AG09319 (cell line): ENCODE results near the gene KLF3.
A peak's percentile ranks its signal among the peaks of the same experiment; 100 is the strongest.

ENCODE experiments used
- DNase-seq: peaks from one replicate; pipeline ENCODE4 v3.0.0-alpha.2; 2010; ENCODE audit warnings: low read depth; ENCODE audit errors: extremely low read depth
- TF ChIP-seq, protein P1 (sequence below): IDR thresholded peaks from 2 replicates; pipeline ENCODE4 v1.5.1; 2011; ENCODE audit warnings: low read depth, mild to moderate bottlenecking, inconsistent platforms, low read length, moderate library complexity

KLF3 gene

DNA sequence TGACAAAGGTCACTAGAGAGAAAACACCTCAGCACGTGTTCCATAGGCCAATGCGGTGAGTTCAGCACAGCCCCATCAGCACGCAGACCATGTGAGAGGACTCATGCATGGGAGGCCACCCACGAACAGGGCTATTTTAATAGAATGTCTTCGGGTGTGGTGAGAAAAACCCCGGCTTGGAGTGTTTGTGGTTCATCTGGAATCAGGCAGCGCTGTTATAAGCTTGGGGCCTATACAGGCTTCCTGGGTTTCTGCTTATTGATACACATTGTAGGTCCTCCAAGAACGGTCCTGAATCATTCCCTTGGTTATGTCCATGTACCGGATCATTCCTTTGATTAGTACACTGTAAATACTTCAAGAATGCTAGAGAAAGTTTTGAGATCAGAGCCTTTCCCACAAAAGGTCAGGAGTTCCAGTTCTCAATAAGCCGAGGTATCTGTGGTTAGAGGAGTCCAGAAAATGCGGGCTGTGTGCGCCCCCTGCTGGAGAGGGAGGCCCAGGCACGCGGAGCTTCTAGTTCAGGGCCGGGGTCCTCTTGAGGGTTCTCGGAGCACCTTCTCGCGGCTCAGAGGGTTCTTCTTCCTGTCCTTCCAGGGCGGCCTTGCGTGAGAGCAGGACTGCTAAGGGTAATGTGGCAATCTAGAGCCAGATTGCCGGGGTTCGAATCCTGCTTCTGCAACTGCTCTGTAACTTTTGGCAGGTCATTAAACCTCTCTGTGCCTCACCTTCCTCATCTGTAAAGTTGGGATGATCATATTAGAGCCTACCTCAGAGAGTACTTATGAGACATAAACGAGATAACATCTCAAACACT lies 67.0 kb downstream of the KLF3 start:
- peak; percentile 69 for DNase-seq
- TF ChIP-seq, protein P1, sequence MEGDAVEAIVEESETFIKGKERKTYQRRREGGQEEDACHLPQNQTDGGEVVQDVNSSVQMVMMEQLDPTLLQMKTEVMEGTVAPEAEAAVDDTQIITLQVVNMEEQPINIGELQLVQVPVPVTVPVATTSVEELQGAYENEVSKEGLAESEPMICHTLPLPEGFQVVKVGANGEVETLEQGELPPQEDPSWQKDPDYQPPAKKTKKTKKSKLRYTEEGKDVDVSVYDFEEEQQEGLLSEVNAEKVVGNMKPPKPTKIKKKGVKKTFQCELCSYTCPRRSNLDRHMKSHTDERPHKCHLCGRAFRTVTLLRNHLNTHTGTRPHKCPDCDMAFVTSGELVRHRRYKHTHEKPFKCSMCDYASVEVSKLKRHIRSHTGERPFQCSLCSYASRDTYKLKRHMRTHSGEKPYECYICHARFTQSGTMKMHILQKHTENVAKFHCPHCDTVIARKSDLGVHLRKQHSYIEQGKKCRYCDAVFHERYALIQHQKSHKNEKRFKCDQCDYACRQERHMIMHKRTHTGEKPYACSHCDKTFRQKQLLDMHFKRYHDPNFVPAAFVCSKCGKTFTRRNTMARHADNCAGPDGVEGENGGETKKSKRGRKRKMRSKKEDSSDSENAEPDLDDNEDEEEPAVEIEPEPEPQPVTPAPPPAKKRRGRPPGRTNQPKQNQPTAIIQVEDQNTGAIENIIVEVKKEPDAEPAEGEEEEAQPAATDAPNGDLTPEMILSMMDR, result peak; percentile 99

DNA sequence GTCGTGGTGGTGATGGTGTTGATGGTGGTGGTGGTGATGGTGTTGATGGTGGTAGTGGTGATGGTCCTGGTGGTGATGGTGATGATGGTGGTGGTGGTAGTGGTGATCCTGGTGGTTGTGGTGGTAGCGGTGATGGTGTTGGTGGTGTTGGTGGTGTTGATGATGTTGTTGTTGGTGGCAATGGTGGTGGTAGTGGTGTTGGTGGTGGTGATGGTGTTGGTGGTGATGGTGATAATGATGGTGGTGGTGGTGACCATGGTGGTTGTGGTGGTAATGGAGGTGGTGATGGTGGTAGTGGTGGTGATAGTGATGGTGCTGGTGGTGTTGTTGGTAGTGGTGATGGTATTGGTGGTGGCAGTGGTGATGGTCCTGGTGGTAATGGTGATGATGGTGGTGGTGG lies 69.7 kb downstream of the KLF3 start:
- no peak for DNase-seq
- TF ChIP-seq, protein P1, result no peak

DNA sequence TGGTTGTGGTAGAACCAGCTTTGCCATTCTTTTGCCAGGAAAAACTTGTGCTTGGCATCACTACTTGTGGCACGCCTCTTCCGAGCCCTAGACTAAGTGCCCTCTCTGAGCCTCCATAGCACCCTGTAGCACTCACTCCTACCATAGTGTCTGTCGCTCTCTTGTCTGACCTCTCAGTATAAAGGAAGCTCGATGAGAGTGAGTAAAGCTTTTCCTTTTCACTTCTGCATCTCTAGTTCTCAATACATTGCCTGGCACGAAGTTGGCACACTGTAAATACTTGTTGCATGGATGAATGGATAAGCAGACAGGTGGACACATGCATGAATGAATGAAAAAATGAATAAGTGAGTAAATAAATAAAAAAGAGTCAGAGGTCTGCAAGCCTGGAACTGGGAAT lies 70.4 kb downstream of the KLF3 start:
- TF ChIP-seq, protein P1, result no peak
- DNase-seq, result no peak

DNA sequence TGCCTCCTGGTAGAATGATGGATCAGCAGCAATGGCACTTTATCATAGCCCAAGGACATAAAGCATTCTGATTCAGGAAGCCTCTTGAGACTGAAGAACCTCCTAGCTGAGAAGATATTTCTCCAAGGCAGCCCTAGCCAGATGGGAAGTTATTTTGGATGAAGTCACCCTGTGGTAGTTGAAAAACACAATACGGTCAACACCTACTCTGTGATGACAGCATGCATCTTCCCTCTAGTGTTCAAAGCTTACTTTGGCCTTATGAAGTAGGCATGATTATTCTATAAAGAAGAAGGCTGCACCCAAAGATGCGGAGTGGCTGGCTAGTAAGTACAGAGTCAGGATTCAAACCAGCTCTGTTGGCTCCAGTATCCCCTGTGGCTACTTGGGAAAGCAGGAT lies 70.9 kb downstream of the KLF3 start:
- no peak for DNase-seq
- TF ChIP-seq, protein P1, result no peak

DNA sequence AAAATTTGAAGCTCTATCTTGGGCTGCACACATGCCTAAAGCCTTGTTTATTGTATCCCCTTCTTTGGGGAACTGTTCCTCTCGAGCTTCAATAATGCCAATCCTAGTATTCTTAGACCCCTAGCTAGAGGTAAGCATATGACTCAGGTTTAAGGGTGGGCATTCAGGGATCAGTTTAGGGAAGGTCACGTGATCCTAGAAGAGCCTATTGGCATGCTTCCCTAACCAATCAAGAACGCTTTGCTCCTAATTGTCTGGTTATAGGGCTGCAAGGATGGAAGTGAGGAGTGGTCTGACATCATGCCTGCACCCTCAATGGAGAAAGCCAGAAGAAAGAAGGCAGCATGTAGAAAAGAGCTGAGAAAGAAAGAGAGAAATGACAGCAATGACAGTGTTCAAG lies 71.9 kb downstream of the KLF3 start:
- no peak for DNase-seq
- TF ChIP-seq, protein P1, result no peak

DNA sequence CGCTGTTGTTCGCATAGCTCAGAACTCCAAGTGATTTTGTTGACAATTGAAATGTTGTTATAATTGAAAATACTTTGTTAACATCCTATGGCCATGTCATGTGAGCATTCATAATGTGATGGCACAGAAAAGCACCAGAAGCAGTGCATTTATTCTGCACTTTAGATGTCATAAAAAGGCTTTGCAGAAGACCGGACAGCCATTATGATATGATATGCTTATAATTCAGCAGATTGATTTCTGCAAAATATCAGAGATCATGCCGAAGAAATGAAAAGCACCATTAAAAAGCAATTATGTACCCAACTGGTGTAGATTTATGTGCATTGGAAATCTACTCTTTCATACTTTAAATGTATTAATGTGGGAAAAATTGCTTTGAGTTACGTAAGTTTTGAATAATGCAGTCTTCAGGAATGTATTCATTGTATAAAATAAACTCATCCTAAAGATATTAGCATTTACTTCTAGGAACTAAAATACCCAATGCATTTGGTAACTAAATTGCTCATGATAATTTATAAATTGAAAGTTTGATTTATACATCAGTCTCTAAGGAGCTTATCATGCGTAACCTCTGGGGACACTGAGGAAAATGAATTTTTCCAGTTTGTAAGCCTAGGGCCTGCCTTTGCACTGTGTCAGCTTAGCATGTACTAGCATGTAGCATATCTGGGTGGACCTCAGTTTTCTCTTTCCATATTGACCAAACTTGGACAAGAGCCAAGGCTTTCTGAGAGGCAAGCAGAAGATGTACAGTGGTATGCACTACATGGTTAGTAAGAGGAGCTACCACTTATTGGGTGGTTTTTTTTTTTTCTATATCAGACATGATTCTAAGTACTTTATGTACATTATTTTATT lies 75.2 kb downstream of the KLF3 start:
- DNase-seq, result no peak
- TF ChIP-seq, protein P1, result no peak

DNA sequence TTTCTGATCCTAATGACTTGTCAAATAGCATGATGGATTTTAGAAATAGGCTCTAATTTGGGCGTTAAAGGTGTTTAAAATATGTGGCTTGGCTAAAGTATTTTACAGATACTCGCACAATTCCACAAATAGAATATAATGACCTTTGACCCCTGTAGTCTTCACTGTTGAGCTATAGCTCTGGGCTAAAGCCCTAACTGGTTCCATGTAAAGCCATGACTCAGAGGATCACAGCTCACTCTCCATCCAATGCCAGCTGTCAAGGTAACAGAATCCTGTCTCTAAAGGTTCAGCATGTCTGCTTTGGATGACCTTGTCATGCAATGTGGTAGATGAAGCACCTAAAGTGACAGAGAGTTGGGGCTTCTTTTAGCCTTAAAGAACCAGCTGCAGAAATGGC lies 76.3 kb downstream of the KLF3 start:
- TF ChIP-seq, protein P1, result no peak
- DNase-seq, result no peak
